ENCODE measurements around the gene PCDH18. TPM values are rescaled to one million over a fixed set of nuclear protein-coding genes. Genes with fewer than 3 reads are reported as not detected.

Gene PCDH18
- total RNA-seq, 1 donor from 2014 or later, result 14.8 TPM

DNA sequence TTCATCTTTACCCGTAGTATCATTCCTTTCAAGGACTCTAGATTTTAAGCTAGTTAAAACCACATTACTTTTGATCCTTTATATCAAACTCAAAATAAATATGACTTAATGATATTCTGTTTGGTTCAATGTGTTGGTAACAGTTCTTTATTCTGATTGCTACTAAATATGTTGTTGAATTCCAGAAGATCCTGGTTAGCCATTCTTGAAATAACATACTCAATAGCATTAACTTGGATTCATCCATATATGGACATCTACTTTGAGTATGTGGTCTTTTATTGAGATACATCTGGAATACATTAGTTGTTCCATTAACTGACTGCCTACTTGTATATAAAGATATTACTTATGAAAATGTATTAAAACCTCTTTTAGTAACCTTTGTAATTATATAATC lies 27.5 kb upstream of the PCDH18 start:
- H3K27ac Mint-ChIP-seq (ENCODE audit: unreplicated experiment), result no peak overlapping the region
- DNase-seq (ENCODE audit: low spot score), result no peak
- TF ChIP-seq CTCF (IDR thresholded peaks at IDR 0.05; ENCODE audit: unreplicated experiment), result no peak
- no peaks in the 10 kb centered on the region for H3K4me1 Mint-ChIP-seq (ENCODE audit: unreplicated experiment)
- H3K9me3 Mint-ChIP-seq (ENCODE audit: unreplicated experiment), result no peaks in the 10 kb centered on the region
- no peak overlapping the region for H3K4me3 Mint-ChIP-seq (ENCODE audit: unreplicated experiment)
- no peaks in the 10 kb centered on the region for H3K36me3 Mint-ChIP-seq (ENCODE audit: low read depth, unreplicated experiment)
- peaks cover 1% of the 10 kb centered on the region for H3K27me3 Mint-ChIP-seq (ENCODE audit: unreplicated experiment)

DNA sequence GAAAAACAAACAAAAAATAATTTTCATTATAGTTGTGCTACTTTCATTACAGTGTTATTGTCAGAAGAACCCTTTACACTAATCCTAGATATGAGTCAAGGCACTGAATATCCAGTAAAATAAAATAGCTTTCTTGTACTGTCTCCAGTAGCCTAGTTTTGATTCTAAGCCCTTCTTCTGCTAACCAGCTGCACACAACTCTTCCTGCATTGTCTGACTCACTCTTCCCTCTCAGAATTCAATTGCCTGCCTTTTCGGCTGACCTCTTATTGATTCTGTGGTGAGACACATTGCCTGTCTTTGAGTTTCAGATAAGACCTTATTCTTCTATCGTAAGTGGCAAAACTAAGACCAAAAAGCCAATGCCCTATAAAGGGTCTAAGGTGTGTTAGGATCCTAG lies 26.7 kb upstream of the PCDH18 start:
- no peak for DNase-seq (ENCODE audit: low spot score)
- no peaks in the 10 kb centered on the region for H3K4me1 Mint-ChIP-seq (ENCODE audit: unreplicated experiment)
- no peaks in the 10 kb centered on the region for H3K9me3 Mint-ChIP-seq (ENCODE audit: unreplicated experiment)
- no peaks in the 10 kb centered on the region for H3K36me3 Mint-ChIP-seq (ENCODE audit: low read depth, unreplicated experiment)
- H3K27ac Mint-ChIP-seq (ENCODE audit: unreplicated experiment), result no peak overlapping the region
- H3K27me3 Mint-ChIP-seq (ENCODE audit: unreplicated experiment), result peaks cover 1% of the 10 kb centered on the region
- TF ChIP-seq CTCF (IDR thresholded peaks at IDR 0.05; ENCODE audit: unreplicated experiment), result no peak
- no peak overlapping the region for H3K4me3 Mint-ChIP-seq (ENCODE audit: unreplicated experiment)

- no peaks in the 10 kb centered on the region for H3K27me3 Mint-ChIP-seq (ENCODE audit: unreplicated experiment)
- no peaks in the 10 kb centered on the region for H3K36me3 Mint-ChIP-seq (ENCODE audit: low read depth, unreplicated experiment)
- peaks cover 8% of the 10 kb centered on the region for H3K4me1 Mint-ChIP-seq (ENCODE audit: unreplicated experiment)
- no peaks in the 10 kb centered on the region for H3K9me3 Mint-ChIP-seq (ENCODE audit: unreplicated experiment)
- H3K27ac Mint-ChIP-seq (ENCODE audit: unreplicated experiment), result no peak overlapping the region
- DNase-seq (ENCODE audit: low spot score), result no peak
- no peak for TF ChIP-seq CTCF (IDR thresholded peaks at IDR 0.05; ENCODE audit: unreplicated experiment)
- no peak overlapping the region for H3K4me3 Mint-ChIP-seq (ENCODE audit: unreplicated experiment)
Observed at GRCh38 chr4:137545461-137545861, 13.2 kb upstream of the PCDH18 start.

DNA sequence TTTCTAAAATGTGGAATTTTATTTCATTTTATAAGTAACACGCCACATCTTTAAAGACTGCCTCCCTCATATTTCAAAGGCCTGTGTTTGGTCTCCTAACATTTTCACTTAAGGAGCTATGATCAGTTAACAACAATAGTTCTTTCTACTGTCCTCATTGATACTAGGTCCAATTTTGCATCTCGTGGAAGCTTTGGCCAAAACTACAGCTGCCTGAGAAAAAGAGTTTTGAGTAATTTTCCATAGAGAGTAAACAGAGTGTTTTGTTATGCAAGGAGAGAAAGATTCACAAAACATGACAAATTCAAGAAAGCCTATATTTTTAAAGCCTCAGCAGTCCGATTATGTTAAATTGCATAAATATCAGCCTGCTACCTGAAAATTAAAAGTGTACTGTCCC lies 11.4 kb upstream of the PCDH18 start:
- no peak for TF ChIP-seq CTCF (IDR thresholded peaks at IDR 0.05; ENCODE audit: unreplicated experiment)
- H3K9me3 Mint-ChIP-seq (ENCODE audit: unreplicated experiment), result no peaks in the 10 kb centered on the region
- H3K27me3 Mint-ChIP-seq (ENCODE audit: unreplicated experiment), result no peaks in the 10 kb centered on the region
- DNase-seq (ENCODE audit: low spot score), result no peak
- peaks cover 8% of the 10 kb centered on the region for H3K4me1 Mint-ChIP-seq (ENCODE audit: unreplicated experiment)
- no peaks in the 10 kb centered on the region for H3K36me3 Mint-ChIP-seq (ENCODE audit: low read depth, unreplicated experiment)
- no peak overlapping the region for H3K27ac Mint-ChIP-seq (ENCODE audit: unreplicated experiment)
- H3K4me3 Mint-ChIP-seq (ENCODE audit: unreplicated experiment), result no peak overlapping the region

- no peaks in the 10 kb centered on the region for H3K9me3 Mint-ChIP-seq (ENCODE audit: unreplicated experiment)
- no peaks in the 10 kb centered on the region for H3K36me3 Mint-ChIP-seq (ENCODE audit: low read depth, unreplicated experiment)
- H3K27ac Mint-ChIP-seq (ENCODE audit: unreplicated experiment), result no peak overlapping the region
- TF ChIP-seq CTCF (IDR thresholded peaks at IDR 0.05; ENCODE audit: unreplicated experiment), result no peak
- no peak for DNase-seq (ENCODE audit: low spot score)
- H3K27me3 Mint-ChIP-seq (ENCODE audit: unreplicated experiment), result no peaks in the 10 kb centered on the region
- H3K4me1 Mint-ChIP-seq (ENCODE audit: unreplicated experiment), result peaks cover 8% of the 10 kb centered on the region
- no peak overlapping the region for H3K4me3 Mint-ChIP-seq (ENCODE audit: unreplicated experiment)
Observed at GRCh38 chr4:137543198-137543597, 10.9 kb upstream of the PCDH18 start.
